Loucy (cell line): Measurements from ENCODE around the gene CEMIP2.

ENCODE experiments used
- H2AFZ ChIP-seq: fragments of 200-600 bp; sonication (generic); 2 replicates; pipeline ENCODE4 v1.6.0; 2016; ENCODE audit warnings: antibody characterized with exemption, mild to moderate bottlenecking, low read length, moderate library complexity
- H3F3A ChIP-seq: fragments of 200-600 bp; 2 replicates; pipeline ENCODE4 v1.6.0; 2016; ENCODE audit warnings: antibody characterized with exemption, low read depth, mild to moderate bottlenecking
- H3K27me3 ChIP-seq: fragments of 200-600 bp; sonication (generic); 2 replicates; pipeline ENCODE4 v1.6.1; 2014; ENCODE audit warnings: low read length, mild to moderate bottlenecking; ENCODE audit not compliant: insufficient read depth, poor library complexity, severe bottlenecking
- H3K36me3 ChIP-seq: fragments of 200-600 bp; sonication (generic); 2 replicates; pipeline ENCODE4 v1.6.1; 2016; ENCODE audit warnings: low read length; ENCODE audit not compliant: insufficient read depth
- H3K4me1 ChIP-seq: fragments of 200-600 bp; sonication (generic); 2 replicates; pipeline ENCODE4 v1.5.1; 2014; ENCODE audit warnings: low read length, mild to moderate bottlenecking; ENCODE audit not compliant: insufficient read depth, poor library complexity, severe bottlenecking
- H3K4me2 ChIP-seq: fragments of 200-600 bp; sonication (generic); 2 replicates; pipeline ENCODE4 v1.6.0; 2014; ENCODE audit warnings: antibody characterized with exemption, low read length, low read depth, mild to moderate bottlenecking; ENCODE audit not compliant: poor library complexity, severe bottlenecking
- H3K4me3 ChIP-seq: fragments of 200-600 bp; sonication (generic); 2 replicates; pipeline ENCODE4 v1.5.1; 2014; ENCODE audit warnings: low read length, mild to moderate bottlenecking, mixed read lengths; ENCODE audit not compliant: poor library complexity, severe bottlenecking
- H3K79me2 ChIP-seq: fragments of 200-600 bp; sonication (generic); 2 replicates; pipeline ENCODE4 v1.6.1; 2014; ENCODE audit warnings: low read length; ENCODE audit not compliant: insufficient read depth
- H3K9ac ChIP-seq: fragments of 200-600 bp; sonication (generic); 2 replicates; pipeline ENCODE4 v1.6.0; 2014; ENCODE audit warnings: mild to moderate bottlenecking, low read depth, low read length, moderate library complexity; ENCODE audit not compliant: poor library complexity, severe bottlenecking
- H3K9me2 ChIP-seq: fragments of 200-600 bp; sonication (generic); replicated peaks from 2 replicates; pipeline ENCODE4 v1.6.1; 2016; ENCODE audit warnings: low read depth, low read length, mixed read lengths
- H3K9me3 ChIP-seq: fragments of 200-600 bp; sonication (generic); 2 replicates; pipeline ENCODE4 v1.6.1; 2014; ENCODE audit warnings: mild to moderate bottlenecking, antibody characterized with exemption, low read length, low read depth; ENCODE audit not compliant: insufficient read depth
- H4K20me1 ChIP-seq: fragments of 200-600 bp; sonication (generic); 2 replicates; pipeline ENCODE4 v1.6.0; 2014; ENCODE audit warnings: antibody characterized with exemption, low read length, mild to moderate bottlenecking; ENCODE audit not compliant: insufficient read depth, poor library complexity, severe bottlenecking
- EZH2phosphoT487 ChIP-seq: fragments of 200-600 bp; IDR thresholded peaks from 2 replicates; pipeline ENCODE4 v1.6.1; 2018; ENCODE audit warnings: antibody characterized with exemption, mild to moderate bottlenecking, moderate library complexity, borderline replicate concordance
- TF ChIP-seq, protein P1 (sequence below): fragments of 200-600 bp; sonication (generic); conservative IDR thresholded peaks from 2 replicates; pipeline ENCODE4 v1.5.1; 2014; ENCODE audit warnings: mild to moderate bottlenecking, antibody characterized with exemption, low read length

Gene CEMIP2

DNA sequence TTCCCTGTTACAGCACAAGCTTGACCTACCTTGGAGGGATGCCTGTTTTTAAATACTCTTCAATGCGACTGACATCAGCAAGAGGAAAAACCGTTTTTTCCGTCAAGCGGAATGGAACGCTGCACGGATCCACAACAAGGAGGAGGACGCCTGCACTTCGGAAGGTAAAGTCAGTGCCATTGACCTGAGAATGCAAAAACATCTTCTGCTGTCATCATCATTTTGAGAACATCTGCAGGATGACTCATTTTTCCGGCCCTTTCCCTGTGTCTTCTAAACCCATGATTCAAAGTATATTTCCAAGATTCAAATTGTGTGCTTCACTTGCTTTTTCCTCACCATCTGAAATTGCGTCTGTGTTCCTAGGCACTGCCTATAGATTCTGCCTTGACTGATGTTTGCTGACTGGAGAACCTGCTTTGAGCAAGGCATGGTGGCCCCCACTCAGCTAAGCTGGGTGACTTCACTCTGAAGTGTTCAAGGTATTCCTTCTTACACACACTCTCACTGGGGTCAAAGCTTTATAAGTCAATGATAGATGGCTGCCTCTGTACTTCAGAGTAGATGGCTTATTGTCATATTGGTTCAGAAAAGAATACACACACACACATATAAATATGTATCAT is 78.1 kb downstream of the CEMIP2 start:
- no peak overlapping the region for H3K9ac ChIP-seq
- peaks cover 3% of the 10 kb centered on the region; the same call in 1 of the 2 replicates for H3K36me3 ChIP-seq
- H3K9me3 ChIP-seq, result no peaks in the 10 kb centered on the region
- TF ChIP-seq, protein P1, sequence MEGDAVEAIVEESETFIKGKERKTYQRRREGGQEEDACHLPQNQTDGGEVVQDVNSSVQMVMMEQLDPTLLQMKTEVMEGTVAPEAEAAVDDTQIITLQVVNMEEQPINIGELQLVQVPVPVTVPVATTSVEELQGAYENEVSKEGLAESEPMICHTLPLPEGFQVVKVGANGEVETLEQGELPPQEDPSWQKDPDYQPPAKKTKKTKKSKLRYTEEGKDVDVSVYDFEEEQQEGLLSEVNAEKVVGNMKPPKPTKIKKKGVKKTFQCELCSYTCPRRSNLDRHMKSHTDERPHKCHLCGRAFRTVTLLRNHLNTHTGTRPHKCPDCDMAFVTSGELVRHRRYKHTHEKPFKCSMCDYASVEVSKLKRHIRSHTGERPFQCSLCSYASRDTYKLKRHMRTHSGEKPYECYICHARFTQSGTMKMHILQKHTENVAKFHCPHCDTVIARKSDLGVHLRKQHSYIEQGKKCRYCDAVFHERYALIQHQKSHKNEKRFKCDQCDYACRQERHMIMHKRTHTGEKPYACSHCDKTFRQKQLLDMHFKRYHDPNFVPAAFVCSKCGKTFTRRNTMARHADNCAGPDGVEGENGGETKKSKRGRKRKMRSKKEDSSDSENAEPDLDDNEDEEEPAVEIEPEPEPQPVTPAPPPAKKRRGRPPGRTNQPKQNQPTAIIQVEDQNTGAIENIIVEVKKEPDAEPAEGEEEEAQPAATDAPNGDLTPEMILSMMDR, result no peak
- TF ChIP-seq EZH2phosphoT487, result no peak
- no peak overlapping the region for H3K4me2 ChIP-seq
- no peaks in the 10 kb centered on the region for H4K20me1 ChIP-seq
- no peak overlapping the region for H2AFZ ChIP-seq
- peaks cover 22% of the 10 kb centered on the region for H3K4me1 ChIP-seq
- no peaks in the 10 kb centered on the region for H3K79me2 ChIP-seq
- H3K27me3 ChIP-seq, result no peaks in the 10 kb centered on the region
- no peaks in the 10 kb centered on the region for H3K9me2 ChIP-seq
- peaks cover 5% of the 10 kb centered on the region; the same call in 1 of the 2 replicates for H3F3A ChIP-seq
- H3K4me3 ChIP-seq, result no peak overlapping the region

DNA sequence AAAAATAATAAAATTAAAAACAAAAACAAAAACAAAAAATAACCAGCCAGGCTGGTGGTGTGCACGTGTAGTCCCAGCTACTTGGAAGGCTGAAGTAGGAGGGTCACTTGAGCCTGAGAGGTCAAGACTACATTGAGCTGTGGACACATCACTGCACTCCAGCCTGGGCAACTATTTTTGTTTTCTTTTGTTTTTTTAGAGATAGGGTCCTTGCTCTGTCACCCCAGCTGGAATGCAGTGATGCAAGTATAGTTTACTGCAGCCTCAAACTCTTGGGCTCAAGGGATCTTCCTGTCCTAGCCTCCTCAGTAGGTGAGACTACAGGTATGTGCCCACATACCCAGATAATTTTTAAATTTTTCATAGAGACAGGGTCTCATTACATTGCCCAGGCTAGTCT is 80.6 kb downstream of the CEMIP2 start:
- H3K4me1 ChIP-seq, result peaks cover 40% of the 10 kb centered on the region
- H3K9ac ChIP-seq, result no peak overlapping the region
- no peak overlapping the region for H2AFZ ChIP-seq
- no peaks in the 10 kb centered on the region for H3K9me2 ChIP-seq
- no peak overlapping the region for H3K4me3 ChIP-seq
- H3K9me3 ChIP-seq, result no peaks in the 10 kb centered on the region
- no peaks in the 10 kb centered on the region for H3K36me3 ChIP-seq
- H3K4me2 ChIP-seq, result no peak overlapping the region
- H4K20me1 ChIP-seq, result no peaks in the 10 kb centered on the region
- TF ChIP-seq, protein P1, result no peak
- TF ChIP-seq EZH2phosphoT487, result no peak
- no peaks in the 10 kb centered on the region for H3K79me2 ChIP-seq
- H3K27me3 ChIP-seq, result no peaks in the 10 kb centered on the region
- H3F3A ChIP-seq, result peaks cover 10% of the 10 kb centered on the region

DNA sequence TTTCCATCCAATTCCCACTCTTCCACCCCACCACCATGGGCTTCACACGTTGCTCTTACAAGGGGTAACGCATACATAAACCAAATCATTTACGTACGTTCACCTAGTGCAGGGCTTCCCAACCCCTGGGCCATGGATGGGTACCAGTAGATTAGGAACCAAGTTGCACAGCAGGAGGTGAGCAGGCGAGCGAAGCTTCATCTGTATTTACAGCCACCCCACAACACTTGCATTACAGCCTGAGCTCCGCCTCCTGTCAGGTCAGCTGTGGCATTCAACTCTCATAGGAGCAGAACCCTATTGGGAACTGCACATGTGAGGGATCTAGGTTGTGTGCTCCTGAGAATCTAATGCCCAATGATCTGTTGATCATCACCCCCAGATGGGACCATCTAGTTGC is 82.3 kb downstream of the CEMIP2 start:
- H3K4me3 ChIP-seq, result peak overlapping the region; percentile 52
- H3K4me2 ChIP-seq, result peak overlapping the region; percentile 71
- H3K36me3 ChIP-seq, result no peaks in the 10 kb centered on the region
- peak overlapping the region; percentile 45 for H3K9ac ChIP-seq
- no peaks in the 10 kb centered on the region for H3K27me3 ChIP-seq
- H3K79me2 ChIP-seq, result no peaks in the 10 kb centered on the region
- no peak for TF ChIP-seq EZH2phosphoT487
- no peaks in the 10 kb centered on the region for H3K9me2 ChIP-seq
- H3F3A ChIP-seq, result peaks cover 10% of the 10 kb centered on the region
- no peaks in the 10 kb centered on the region for H4K20me1 ChIP-seq
- no peak overlapping the region for H2AFZ ChIP-seq
- peaks cover 48% of the 10 kb centered on the region for H3K4me1 ChIP-seq
- H3K9me3 ChIP-seq, result no peaks in the 10 kb centered on the region

DNA sequence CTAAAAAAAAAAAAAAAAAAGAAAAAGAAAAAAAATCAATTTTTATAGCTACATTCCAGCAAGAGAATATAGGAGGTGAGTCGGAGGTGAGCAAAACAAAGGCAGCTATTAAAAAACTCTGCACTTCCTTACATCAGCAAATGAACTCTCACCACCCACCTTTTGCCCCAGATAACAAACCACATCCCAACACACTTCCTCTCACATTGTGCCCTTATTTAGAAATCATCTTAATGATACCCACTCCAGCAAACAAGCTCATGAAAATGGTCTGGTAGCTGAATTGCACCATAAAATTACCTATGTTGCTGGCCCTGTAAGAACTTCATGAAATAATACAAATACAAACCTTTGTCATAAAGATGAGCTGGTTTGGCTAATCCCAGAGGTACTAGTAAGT is 82.9 kb downstream of the CEMIP2 start:
- H3K79me2 ChIP-seq, result no peaks in the 10 kb centered on the region
- peaks cover 51% of the 10 kb centered on the region for H3K4me1 ChIP-seq
- H3K4me3 ChIP-seq, result peak overlapping the region; percentile 52
- no peaks in the 10 kb centered on the region for H3K36me3 ChIP-seq
- H2AFZ ChIP-seq, result no peak overlapping the region
- no peaks in the 10 kb centered on the region for H3K9me2 ChIP-seq
- H3K4me2 ChIP-seq, result peak overlapping the region; percentile 71
- no peaks in the 10 kb centered on the region for H4K20me1 ChIP-seq
- no peaks in the 10 kb centered on the region for H3K27me3 ChIP-seq
- no peaks in the 10 kb centered on the region for H3K9me3 ChIP-seq
- peak overlapping the region; percentile 70 for H3K9ac ChIP-seq
- H3F3A ChIP-seq, result peaks cover 10% of the 10 kb centered on the region
- no peak for TF ChIP-seq EZH2phosphoT487
- TF ChIP-seq, protein P1, result no peak
